T-helper 1 cell treated with Interleukin-12 subunit alpha and Interleukin-12 subunit beta and Interleukin-4 antibody, amounts not matched to agents 30 μg/mL and 1 μg/mL, for 36 hours (primary cell): ENCODE measurements around the gene ABCG1.
"Not testable (repeated sequence)": the region's sequence is repeated elsewhere in the genome, so short reads cannot be mapped to it uniquely, and the experiment has no call there.

Experiments
- H3K27ac Mint-ChIP-seq: one replicate; pipeline ENCODE4 v1.8.0; 2021; ENCODE audit warnings: mild to moderate bottlenecking, mixed read lengths
- H3K27me3 Mint-ChIP-seq: one replicate; pipeline ENCODE4 v1.8.0; 2021; ENCODE audit warnings: low read depth, mixed read lengths
- H3K36me3 Mint-ChIP-seq: one replicate; pipeline ENCODE4 v1.8.0; 2021; ENCODE audit warnings: low read depth, mixed read lengths
- H3K4me1 Mint-ChIP-seq: one replicate; pipeline ENCODE4 v1.8.0; 2021; ENCODE audit warnings: low read depth, mixed read lengths
- H3K4me3 Mint-ChIP-seq: one replicate; pipeline ENCODE4 v1.8.0; 2021; ENCODE audit warnings: mild to moderate bottlenecking, moderate library complexity, mixed read lengths
- H3K9me3 Mint-ChIP-seq: one replicate; pipeline ENCODE4 v1.8.0; 2021; ENCODE audit warnings: mixed read lengths

Gene ABCG1

GRCh38 chr21:42281181-42281680 lies 62.3 kb downstream of the ABCG1 start:
- Mint-ChIP-seq H3K4me3 (no peak overlapping the region), H3K9me3 (no peaks in the 10 kb centered on the region), H3K27ac (no peak overlapping the region), H3K27me3 (no peaks in the 10 kb centered on the region), H3K4me1 (no peaks in the 10 kb centered on the region), H3K36me3 (peaks cover 5% of the 10 kb centered on the region)

- no peak overlapping the region for H3K27ac Mint-ChIP-seq
- peaks cover 6% of the 10 kb centered on the region for H3K36me3 Mint-ChIP-seq
- no peaks in the 10 kb centered on the region for H3K9me3 Mint-ChIP-seq
- H3K27me3 Mint-ChIP-seq: no peaks in the 10 kb centered on the region
- H3K4me1 Mint-ChIP-seq: no peaks in the 10 kb centered on the region
- H3K4me3 Mint-ChIP-seq: no peak overlapping the region
Observed at GRCh38 chr21:42282021-42282420, 63.1 kb downstream of the ABCG1 start.

- no peaks in the 10 kb centered on the region for H3K4me1 Mint-ChIP-seq
- H3K4me3 Mint-ChIP-seq: no peak overlapping the region
- H3K27me3 Mint-ChIP-seq: no peaks in the 10 kb centered on the region
- no peak overlapping the region for H3K27ac Mint-ChIP-seq
- no peaks in the 10 kb centered on the region for H3K9me3 Mint-ChIP-seq
- peaks cover 7% of the 10 kb centered on the region for H3K36me3 Mint-ChIP-seq
Observed at GRCh38 chr21:42282715-42283114, 63.8 kb downstream of the ABCG1 start.

GRCh38 chr21:42285569-42286245 lies 66.8 kb downstream of the ABCG1 start:
- Mint-ChIP-seq H3K9me3 (peaks cover 6% of the 10 kb centered on the region), H3K4me1 (no peaks in the 10 kb centered on the region), H3K36me3 (peaks cover 19% of the 10 kb centered on the region), H3K4me3 (no peak overlapping the region), H3K27me3 (no peaks in the 10 kb centered on the region), H3K27ac (no peak overlapping the region)

- H3K36me3 Mint-ChIP-seq: peaks cover 19% of the 10 kb centered on the region
- H3K4me1 Mint-ChIP-seq: no peaks in the 10 kb centered on the region
- H3K27me3 Mint-ChIP-seq: no peaks in the 10 kb centered on the region
- H3K27ac Mint-ChIP-seq: no peak overlapping the region
- peaks cover 6% of the 10 kb centered on the region for H3K9me3 Mint-ChIP-seq
- H3K4me3 Mint-ChIP-seq: no peak overlapping the region
Observed at GRCh38 chr21:42286416-42286815, 67.5 kb downstream of the ABCG1 start.

GRCh38 chr21:42287193-42288083 lies 68.5 kb downstream of the ABCG1 start:
- no peaks in the 10 kb centered on the region for H3K4me1 Mint-ChIP-seq
- no peak overlapping the region for H3K27ac Mint-ChIP-seq
- H3K4me3 Mint-ChIP-seq: no peak overlapping the region
- peaks cover 19% of the 10 kb centered on the region for H3K36me3 Mint-ChIP-seq
- no peaks in the 10 kb centered on the region for H3K27me3 Mint-ChIP-seq
- peaks cover 6% of the 10 kb centered on the region for H3K9me3 Mint-ChIP-seq

GRCh38 chr21:42288962-42289361 lies 70.0 kb downstream of the ABCG1 start:
- Mint-ChIP-seq H3K27me3 (no peaks in the 10 kb centered on the region), H3K4me3 (no peak overlapping the region), H3K27ac (no peak overlapping the region), H3K36me3 (peaks cover 17% of the 10 kb centered on the region), H3K4me1 (no peaks in the 10 kb centered on the region), H3K9me3 (peaks cover 6% of the 10 kb centered on the region)

GRCh38 chr21:42289926-42290325 lies 71.0 kb downstream of the ABCG1 start:
- H3K36me3 Mint-ChIP-seq: peaks cover 21% of the 10 kb centered on the region
- H3K27ac Mint-ChIP-seq: no peak overlapping the region
- no peaks in the 10 kb centered on the region for H3K27me3 Mint-ChIP-seq
- H3K9me3 Mint-ChIP-seq: peaks cover 6% of the 10 kb centered on the region
- no peak overlapping the region for H3K4me3 Mint-ChIP-seq
- H3K4me1 Mint-ChIP-seq: no peaks in the 10 kb centered on the region

GRCh38 chr21:42290505-42290904 lies 71.6 kb downstream of the ABCG1 start:
- peaks cover 6% of the 10 kb centered on the region for H3K9me3 Mint-ChIP-seq
- peaks cover 24% of the 10 kb centered on the region for H3K36me3 Mint-ChIP-seq
- no peak overlapping the region for H3K4me3 Mint-ChIP-seq
- H3K27me3 Mint-ChIP-seq: no peaks in the 10 kb centered on the region
- H3K4me1 Mint-ChIP-seq: no peaks in the 10 kb centered on the region
- no peak overlapping the region for H3K27ac Mint-ChIP-seq

- no peak overlapping the region for H3K27ac Mint-ChIP-seq
- no peaks in the 10 kb centered on the region for H3K4me1 Mint-ChIP-seq
- H3K9me3 Mint-ChIP-seq: peaks cover 6% of the 10 kb centered on the region
- no peaks in the 10 kb centered on the region for H3K27me3 Mint-ChIP-seq
- H3K36me3 Mint-ChIP-seq: peaks cover 27% of the 10 kb centered on the region
- no peak overlapping the region for H3K4me3 Mint-ChIP-seq
Observed at GRCh38 chr21:42291003-42291750, 72.2 kb downstream of the ABCG1 start.

GRCh38 chr21:42291751-42292562 lies 73.0 kb downstream of the ABCG1 start:
- no peaks in the 10 kb centered on the region for H3K27me3 Mint-ChIP-seq
- no peak overlapping the region for H3K27ac Mint-ChIP-seq
- H3K4me1 Mint-ChIP-seq: no peaks in the 10 kb centered on the region
- no peak overlapping the region for H3K4me3 Mint-ChIP-seq
- peaks cover 6% of the 10 kb centered on the region for H3K9me3 Mint-ChIP-seq
- H3K36me3 Mint-ChIP-seq: peaks cover 23% of the 10 kb centered on the region

GRCh38 chr21:42292563-42293142 lies 73.7 kb downstream of the ABCG1 start:
- not testable (repeated sequence) for H3K4me3 Mint-ChIP-seq, H3K27me3 Mint-ChIP-seq, H3K9me3 Mint-ChIP-seq, H3K4me1 Mint-ChIP-seq, H3K27ac Mint-ChIP-seq
- H3K36me3 Mint-ChIP-seq: peaks cover 24% of the 10 kb centered on the region

- no peak overlapping the region for H3K4me3 Mint-ChIP-seq
- H3K9me3 Mint-ChIP-seq: peaks cover 5% of the 10 kb centered on the region
- peaks cover 19% of the 10 kb centered on the region for H3K36me3 Mint-ChIP-seq
- H3K27ac Mint-ChIP-seq: no peak overlapping the region
- no peaks in the 10 kb centered on the region for H3K27me3 Mint-ChIP-seq
- H3K4me1 Mint-ChIP-seq: no peaks in the 10 kb centered on the region
Observed at GRCh38 chr21:42293649-42294272, 74.8 kb downstream of the ABCG1 start.
